Fibroblast of lung (primary cell): Measurements from ENCODE around the gene CPT1C. TPM values are rescaled to one million over a fixed set of nuclear protein-coding genes. Genes with fewer than 3 reads are reported as not detected.

Experiments used
- DNase-seq, 2 donors: peaks; one replicate each; pipeline versions ENCODE4 v3.0.0 to v3.0.0-alpha.2; 2010; ENCODE audit warnings: low read depth in 2 of 2
- H2AFZ ChIP-seq: 2 replicates; pipeline ENCODE4 v1.5.1; 2012; ENCODE audit warnings: low read length, control low read depth, inconsistent platforms
- H3K27ac ChIP-seq: 2 replicates; pipeline ENCODE4 v1.5.1; 2011; ENCODE audit warnings: low read length, control low read depth; ENCODE audit not compliant: insufficient read depth
- H3K27me3 ChIP-seq: 2 replicates; pipeline ENCODE4 v1.5.1; 2011; ENCODE audit warnings: mild to moderate bottlenecking, low read length; ENCODE audit not compliant: control insufficient read depth, insufficient read depth
- H3K36me3 ChIP-seq: 2 replicates; pipeline ENCODE4 v1.5.1; 2011; ENCODE audit warnings: low read length; ENCODE audit not compliant: control insufficient read depth, insufficient read depth
- H3K4me1 ChIP-seq: 2 replicates; pipeline ENCODE4 v1.5.1; 2011; ENCODE audit warnings: low read length; ENCODE audit not compliant: control insufficient read depth, insufficient read depth; ENCODE audit errors: extremely low read depth
- H3K4me2 ChIP-seq: 2 replicates; pipeline ENCODE4 v1.5.1; 2011; ENCODE audit warnings: low read length, control low read depth; ENCODE audit not compliant: insufficient read depth; ENCODE audit errors: extremely low read depth
- H3K4me3 ChIP-seq, 4 experiments: fragments of 200-600 bp in 1 of 4; sonication (generic) in 1 of 4; replicated peaks in 1 of 4; 2 replicates each; pipeline ENCODE4 v1.5.1; 2011 to 2016; ENCODE audit warnings: low read length in 4 of 4, low read depth in 3 of 4, mild to moderate bottlenecking in 3 of 4, control low read depth in 2 of 4, inconsistent platforms in 1 of 4, mixed read lengths in 1 of 4; ENCODE audit not compliant: insufficient read depth in 1 of 4; ENCODE audit errors: control extremely low read depth in 1 of 4
- H3K79me2 ChIP-seq: 2 replicates; pipeline ENCODE4 v1.5.1; 2012; ENCODE audit warnings: mild to moderate bottlenecking, low read length, inconsistent platforms; ENCODE audit not compliant: control insufficient read depth, insufficient read depth
- H3K9ac ChIP-seq: 2 replicates; pipeline ENCODE4 v1.5.1; 2011; ENCODE audit warnings: mild to moderate bottlenecking, low read length, control low read depth; ENCODE audit not compliant: insufficient read depth
- H3K9me3 ChIP-seq: 2 replicates; pipeline ENCODE4 v1.5.1; 2012; ENCODE audit warnings: low read depth, low read length; ENCODE audit not compliant: control insufficient read depth, insufficient read depth
- H4K20me1 ChIP-seq: 2 replicates; pipeline ENCODE4 v1.5.1; 2011; ENCODE audit warnings: low read length; ENCODE audit not compliant: control insufficient read depth, insufficient read depth; ENCODE audit errors: extremely low read depth
- CTCF ChIP-seq, 2 donors: IDR thresholded peaks in 1 of 2; conservative IDR thresholded peaks in 1 of 2; 1 replicate in 1 of 2; 2 replicates in 1 of 2; pipeline ENCODE4 v1.5.1; 2011 to 2012; ENCODE audit warnings: low read length in 2 of 2, control low read depth in 1 of 2, inconsistent platforms in 1 of 2, low read depth in 1 of 2, mild to moderate bottlenecking in 1 of 2
- EZH2 ChIP-seq: IDR thresholded peaks from 2 replicates; pipeline ENCODE4 v1.5.1; 2012; ENCODE audit warnings: low read length, control low read depth, mild to moderate bottlenecking; ENCODE audit errors: missing control alignments
- polyA plus RNA-seq, 2 donors: library from polyadenylated mRNA; depleted of rRNA in 1 of 2; stranded (reverse) in 1 of 2; unstranded in 1 of 2; fragments of >200 nt; gene quantifications; 2 replicates each; pipeline ENCODE4 v1.2.1, GENCODE V29; 2011 to 2012; ENCODE audit warnings: missing spikeins in 1 of 2
- total RNA-seq: library from RNA; depleted of rRNA; stranded (reverse); fragments of >200 nt; gene quantifications from 2 replicates; pipeline ENCODE4 v1.2.1, GENCODE V29; 2014

Gene CPT1C
- total and polyA plus RNA-seq, 2 donors (not counting 1 experiment from before 2014, with no cell fraction given) = 20.0 to 31.2 TPM

- H3K27ac ChIP-seq = no peak overlapping the region
- no peak overlapping the region for H3K4me3 ChIP-seq
- no peak overlapping the region for H3K4me2 ChIP-seq
- peaks cover 26% of the 10 kb centered on the region for H3K36me3 ChIP-seq
- H3K9me3 ChIP-seq = no peaks in the 10 kb centered on the region
- no peak for TF ChIP-seq CTCF (conservative IDR thresholded peaks at IDR 0.05 in 1 of 2, IDR thresholded peaks at IDR 0.05 in 1 of 2; ENCODE audit: low read depth in 1 of 2, low read length in 2 of 2)
- TF ChIP-seq EZH2 = no peak
- H2AFZ ChIP-seq = no peak overlapping the region
- DNase-seq = no peak
- H4K20me1 ChIP-seq = no peaks in the 10 kb centered on the region
- no peak overlapping the region for H3K9ac ChIP-seq
- no peaks in the 10 kb centered on the region for H3K27me3 ChIP-seq
- no peaks in the 10 kb centered on the region for H3K79me2 ChIP-seq
- peaks cover 5% of the 10 kb centered on the region for H3K4me1 ChIP-seq
Measured at GRCh38 chr19:49687566-49688316, 3.2 kb upstream of the CPT1C start.

- Histone ChIP-seq H3K4me2 (no peak overlapping the region), H3K27ac (no peak overlapping the region), H2AFZ (no peak overlapping the region), H3K9me3 (no peaks in the 10 kb centered on the region), H3K9ac (no peak overlapping the region), H3K79me2 (no peaks in the 10 kb centered on the region), H3K4me3 (no peak overlapping the region), H4K20me1 (no peaks in the 10 kb centered on the region), H3K4me1 (peaks cover 5% of the 10 kb centered on the region), H3K36me3 (peaks cover 25% of the 10 kb centered on the region), H3K27me3 (no peaks in the 10 kb centered on the region)
- no peak for DNase-seq
- no peak for TF ChIP-seq EZH2
- TF ChIP-seq CTCF (conservative IDR thresholded peaks at IDR 0.05 in 1 of 2, IDR thresholded peaks at IDR 0.05 in 1 of 2; ENCODE audit: low read depth in 1 of 2, low read length in 2 of 2) = no peak
Measured at GRCh38 chr19:49688531-49689132, 2.3 kb upstream of the CPT1C start.

GRCh38 chr19:49689133-49690078 is 1.5 kb upstream of the CPT1C start, which contains the start of gene ADM5:
Gene ADM5 (plus strand): TSS chr19:49689594. CDS start chr19:49689838, 244 bp downstream.
- Histone ChIP-seq H4K20me1 (no peaks in the 10 kb centered on the region), H3K79me2 (no peaks in the 10 kb centered on the region), H3K4me3 (peak within 1 kb of the TSS; percentile 43 to 69 (median 64)), H3K4me1 (peaks cover 5% of the 10 kb centered on the region), H2AFZ (peak within 1 kb of the TSS; percentile 61), H3K27me3 (no peaks in the 10 kb centered on the region), H3K4me2 (peak within 1 kb of the TSS; percentile 100), H3K36me3 (peaks cover 17% of the 10 kb centered on the region), H3K27ac (peak within 1 kb of the TSS; percentile 61), H3K9ac (no peak within 1 kb of the TSS), H3K9me3 (no peaks in the 10 kb centered on the region)
- no peak for DNase-seq
- TF ChIP-seq CTCF (conservative IDR thresholded peaks at IDR 0.05 in 1 of 2, IDR thresholded peaks at IDR 0.05 in 1 of 2; ENCODE audit: low read depth in 1 of 2, low read length in 2 of 2) = peak; percentile 47 to 63
- no peak for TF ChIP-seq EZH2
